HepG2 (cell line): Measurements from ENCODE around the gene ATP11A. TPM values are rescaled to one million over a fixed set of nuclear protein-coding genes. Genes with fewer than 3 reads are reported as not detected.

ENCODE experiments used
- BHLHE40 ChIP-seq: IDR thresholded peaks from 2 replicates; pipeline ENCODE4 v1.6.1; 2011; ENCODE audit warnings: low read length, improper control_type of control experiment
- CREM ChIP-seq, 2 experiments: sonication (generic) in 1 of 2; formaldehyde crosslinking in 1 of 2; IDR thresholded peaks; 2 replicates each; pipeline versions ENCODE4 v1.4.0 to v1.6.1; 2016 to 2020; ENCODE audit warnings: antibody characterized with exemption in 1 of 2, mild to moderate bottlenecking in 1 of 2, missing genetic modification reagents in 1 of 2
- HNRNPL ChIP-seq: fragments of 200-400 bp; formaldehyde crosslinking; IDR thresholded peaks from 2 replicates; pipeline ENCODE4 v1.6.1; 2017; ENCODE audit warnings: mild to moderate bottlenecking, low read depth, low read length
- KDM4B ChIP-seq: sonication (generic); formaldehyde crosslinking; IDR thresholded peaks from 2 replicates; pipeline ENCODE4 v1.4.0; 2020; ENCODE audit warnings: missing genetic modification reagents
- MAFG ChIP-seq: sonication (generic); formaldehyde crosslinking; IDR thresholded peaks from 2 replicates; pipeline ENCODE4 v1.5.1; 2020; ENCODE audit warnings: mild to moderate bottlenecking, missing genetic modification reagents
- MATR3 ChIP-seq: sonication (generic); formaldehyde crosslinking; IDR thresholded peaks from 2 replicates; pipeline ENCODE4 v1.4.0; 2020; ENCODE audit warnings: missing genetic modification reagents
- MYC ChIP-seq: sonication (generic); formaldehyde crosslinking; IDR thresholded peaks from 2 replicates; pipeline ENCODE4 v1.9.0; 2021; ENCODE audit warnings: missing genetic modification reagents, borderline replicate concordance
- NCOA2 ChIP-seq: sonication (generic); formaldehyde crosslinking; IDR thresholded peaks from 2 replicates; pipeline ENCODE4 v1.8.0; 2022; ENCODE audit warnings: inconsistent platforms
- PHF8 ChIP-seq: sonication (generic); formaldehyde crosslinking; IDR thresholded peaks from 2 replicates; pipeline ENCODE4 v1.5.0; 2020; ENCODE audit warnings: missing genetic modification reagents
- POLR2AphosphoS5 ChIP-seq: IDR thresholded peaks from 2 replicates; pipeline ENCODE4 v1.6.1; 2012; ENCODE audit warnings: low read depth, low read length
- TEAD2 ChIP-seq: sonication (generic); formaldehyde crosslinking; IDR thresholded peaks from 2 replicates; pipeline ENCODE4 v1.9.0; 2021; ENCODE audit warnings: missing genetic modification reagents
- ZFP37 ChIP-seq: sonication (generic); formaldehyde crosslinking; IDR thresholded peaks from 2 replicates; pipeline ENCODE4 v1.4.0; 2020; ENCODE audit warnings: missing genetic modification reagents, borderline replicate concordance
- ZNF253 ChIP-seq: sonication (generic); formaldehyde crosslinking; IDR thresholded peaks from 2 replicates; pipeline ENCODE4 v1.8.0; 2022; ENCODE audit warnings: mild to moderate bottlenecking, missing genetic modification reagents, borderline replicate concordance
- ZNF879 ChIP-seq: sonication (generic); formaldehyde crosslinking; IDR thresholded peaks from 2 replicates; pipeline ENCODE4 v1.8.1; 2023; ENCODE audit warnings: missing genetic modification reagents
- ZSCAN20 ChIP-seq: sonication (generic); formaldehyde crosslinking; IDR thresholded peaks from 2 replicates; pipeline ENCODE4 v1.4.0; 2020; ENCODE audit warnings: missing genetic modification reagents, mild to moderate bottlenecking, borderline replicate concordance
- ZSCAN22 ChIP-seq: sonication (generic); formaldehyde crosslinking; IDR thresholded peaks from 2 replicates; pipeline ENCODE4 v1.4.0; 2020; ENCODE audit warnings: mild to moderate bottlenecking, missing genetic modification reagents
- polyA plus RNA-seq, 8 experiments: library from polyadenylated mRNA; depleted of rRNA in 3 of 8; stranded (reverse) in 7 of 8; unstranded in 1 of 8; fragments of >200 nt; fragmentation: Illumina TruSeq in 4 of 8; extraction: Trizol in 4 of 8; gene quantifications; 2 replicates each; pipeline versions ENCODE4 v1.2.1 to v1.2.3, GENCODE V29; 2011 to 2016; ENCODE audit warnings: low read depth in 4 of 8, missing spikeins in 1 of 8, mixed read lengths in 1 of 8; ENCODE audit not compliant: insufficient read depth in 1 of 8
- total RNA-seq, 5 experiments: library from RNA; depleted of rRNA; stranded (reverse); fragments of >200 nt; fragmentation: Illumina TruSeq; extraction: Trizol; gene quantifications; 2 replicates each; pipeline ENCODE4 v1.2.3, GENCODE V29; 2016; ENCODE audit warnings: low read depth in 1 of 5
- TF ChIP-seq, protein P1 (sequence below), 2 experiments: IDR thresholded peaks; 2 replicates each; pipeline ENCODE4 v1.6.1; 2011 to 2012; ENCODE audit warnings: low read length in 2 of 2, borderline replicate concordance in 1 of 2, low read depth in 1 of 2, mild to moderate bottlenecking in 1 of 2, moderate library complexity in 1 of 2

The ATP11A gene
- total and polyA plus RNA-seq, 2 of the 13 experiments (the other 11 are each of a cell fraction or from before 2014, with no cell fraction given), result 18.4 to 20.1 TPM

DNA sequence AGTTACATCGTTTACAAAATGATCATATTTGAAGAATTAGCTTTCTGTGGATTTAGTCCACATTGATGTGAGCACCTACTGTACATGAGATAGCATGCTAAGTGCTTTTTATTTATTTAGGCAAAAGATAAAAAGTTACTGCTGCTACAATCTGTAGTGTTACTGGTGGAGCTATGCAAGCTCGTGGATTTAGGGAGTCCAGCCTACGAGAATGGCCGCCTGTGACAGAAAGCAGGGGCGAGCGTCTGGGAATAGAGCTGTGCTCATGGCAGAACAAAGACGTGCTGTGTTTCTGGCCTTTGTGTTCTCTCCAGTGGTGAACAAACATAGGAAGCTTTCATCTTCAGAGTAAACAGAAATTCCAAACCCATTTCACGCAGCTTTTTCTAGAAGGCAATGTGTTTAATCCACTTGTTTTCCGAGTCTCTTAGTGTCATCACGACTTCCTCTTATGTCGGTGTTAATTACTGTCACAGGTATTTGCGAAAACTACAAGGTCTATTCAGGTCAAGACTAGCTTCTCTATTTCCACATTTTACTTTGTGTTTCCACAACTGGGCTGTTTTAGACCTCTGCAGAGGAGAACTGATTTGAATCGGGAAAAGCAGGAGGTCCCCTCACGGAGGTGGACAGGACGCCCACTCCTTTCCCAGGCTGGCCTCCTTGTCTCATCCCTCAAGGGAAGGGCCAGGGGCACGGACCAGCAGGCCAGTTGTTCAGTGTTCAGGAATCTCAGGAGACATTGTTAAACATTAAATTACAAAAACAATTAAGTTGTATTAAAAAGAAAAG lies 67.3 kb downstream of the ATP11A start (continued):
- TF ChIP-seq HNRNPL (no peak), ZNF879 (CRISPR knock-in tag) (no peak), POLR2AphosphoS5 (no peak), ZFP37 (CRISPR knock-in tag) (no peak), MAFG (CRISPR knock-in tag) (no peak), ZSCAN20 (CRISPR knock-in tag) (no peak), MYC (CRISPR knock-in tag) (no peak; the same call in 1 of the 2 replicates), ZNF253 (CRISPR knock-in tag) (no peak), NCOA2 (peak; percentile 96), ZSCAN22 (no peak), MATR3 (CRISPR knock-in tag) (no peak), BHLHE40 (peak; percentile 43; the same call in 1 of the 2 replicates), CREM (IDR thresholded peaks at IDR 0.05) (peak; percentile 90), CREM (CRISPR knock-in tag; IDR thresholded peaks at IDR 0.05) (no peak), PHF8 (CRISPR knock-in tag) (no peak), TEAD2 (no peak), KDM4B (CRISPR knock-in tag) (0 out of 2 replicates have a peak, but pooled peaks have one; percentile 55)
- TF ChIP-seq, protein P1, sequence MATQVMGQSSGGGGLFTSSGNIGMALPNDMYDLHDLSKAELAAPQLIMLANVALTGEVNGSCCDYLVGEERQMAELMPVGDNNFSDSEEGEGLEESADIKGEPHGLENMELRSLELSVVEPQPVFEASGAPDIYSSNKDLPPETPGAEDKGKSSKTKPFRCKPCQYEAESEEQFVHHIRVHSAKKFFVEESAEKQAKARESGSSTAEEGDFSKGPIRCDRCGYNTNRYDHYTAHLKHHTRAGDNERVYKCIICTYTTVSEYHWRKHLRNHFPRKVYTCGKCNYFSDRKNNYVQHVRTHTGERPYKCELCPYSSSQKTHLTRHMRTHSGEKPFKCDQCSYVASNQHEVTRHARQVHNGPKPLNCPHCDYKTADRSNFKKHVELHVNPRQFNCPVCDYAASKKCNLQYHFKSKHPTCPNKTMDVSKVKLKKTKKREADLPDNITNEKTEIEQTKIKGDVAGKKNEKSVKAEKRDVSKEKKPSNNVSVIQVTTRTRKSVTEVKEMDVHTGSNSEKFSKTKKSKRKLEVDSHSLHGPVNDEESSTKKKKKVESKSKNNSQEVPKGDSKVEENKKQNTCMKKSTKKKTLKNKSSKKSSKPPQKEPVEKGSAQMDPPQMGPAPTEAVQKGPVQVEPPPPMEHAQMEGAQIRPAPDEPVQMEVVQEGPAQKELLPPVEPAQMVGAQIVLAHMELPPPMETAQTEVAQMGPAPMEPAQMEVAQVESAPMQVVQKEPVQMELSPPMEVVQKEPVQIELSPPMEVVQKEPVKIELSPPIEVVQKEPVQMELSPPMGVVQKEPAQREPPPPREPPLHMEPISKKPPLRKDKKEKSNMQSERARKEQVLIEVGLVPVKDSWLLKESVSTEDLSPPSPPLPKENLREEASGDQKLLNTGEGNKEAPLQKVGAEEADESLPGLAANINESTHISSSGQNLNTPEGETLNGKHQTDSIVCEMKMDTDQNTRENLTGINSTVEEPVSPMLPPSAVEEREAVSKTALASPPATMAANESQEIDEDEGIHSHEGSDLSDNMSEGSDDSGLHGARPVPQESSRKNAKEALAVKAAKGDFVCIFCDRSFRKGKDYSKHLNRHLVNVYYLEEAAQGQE (IDR thresholded peaks at IDR 0.05; ENCODE audit: borderline replicate concordance in 1 of 2, low read depth in 1 of 2, low read length in 2 of 2), result peak in 1 of 2 experiments; percentile 41; a peak in 1 of 4 replicates
